ENCODE measurements around the gene SPECC1.
"Not testable (repeated sequence)": the region's sequence is repeated elsewhere in the genome, so short reads cannot be mapped to it uniquely, and the experiment has no call there.

Gene SPECC1

GRCh38 chr17:20351405-20351804 lies 342.2 kb downstream of the SPECC1 start:
- DNase-seq: not testable (repeated sequence)

- DNase-seq: not testable (repeated sequence)
Measured at GRCh38 chr17:20352567-20352966, 343.4 kb downstream of the SPECC1 start.

GRCh38 chr17:20363846-20364245 lies 354.7 kb downstream of the SPECC1 start:
- not testable (repeated sequence) for DNase-seq

All from NCI-H69 (cell line).